ENCODE measurements around the gene MSANTD7. TPM values are rescaled to one million over a fixed set of nuclear protein-coding genes. Genes with fewer than 3 reads are reported as not detected.

Gene MSANTD7, protein sequence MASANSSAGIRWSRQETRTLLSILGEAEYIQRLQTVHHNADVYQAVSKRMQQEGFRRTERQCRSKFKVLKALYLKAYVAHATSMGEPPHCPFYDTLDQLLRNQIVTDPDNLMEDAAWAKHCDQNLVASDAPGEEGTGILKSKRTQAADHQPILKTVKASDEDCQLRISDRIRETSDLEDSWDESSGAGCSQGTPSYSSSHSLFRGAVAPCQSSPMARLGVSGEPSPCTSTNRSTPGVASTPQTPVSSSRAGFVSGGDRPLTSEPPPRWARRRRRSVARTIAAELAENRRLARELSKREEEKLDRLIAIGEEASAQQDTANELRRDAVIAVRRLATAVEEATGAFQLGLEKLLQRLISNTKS
- 10.7 and 11.1 TPM in 2 replicates for total RNA-seq

DNA sequence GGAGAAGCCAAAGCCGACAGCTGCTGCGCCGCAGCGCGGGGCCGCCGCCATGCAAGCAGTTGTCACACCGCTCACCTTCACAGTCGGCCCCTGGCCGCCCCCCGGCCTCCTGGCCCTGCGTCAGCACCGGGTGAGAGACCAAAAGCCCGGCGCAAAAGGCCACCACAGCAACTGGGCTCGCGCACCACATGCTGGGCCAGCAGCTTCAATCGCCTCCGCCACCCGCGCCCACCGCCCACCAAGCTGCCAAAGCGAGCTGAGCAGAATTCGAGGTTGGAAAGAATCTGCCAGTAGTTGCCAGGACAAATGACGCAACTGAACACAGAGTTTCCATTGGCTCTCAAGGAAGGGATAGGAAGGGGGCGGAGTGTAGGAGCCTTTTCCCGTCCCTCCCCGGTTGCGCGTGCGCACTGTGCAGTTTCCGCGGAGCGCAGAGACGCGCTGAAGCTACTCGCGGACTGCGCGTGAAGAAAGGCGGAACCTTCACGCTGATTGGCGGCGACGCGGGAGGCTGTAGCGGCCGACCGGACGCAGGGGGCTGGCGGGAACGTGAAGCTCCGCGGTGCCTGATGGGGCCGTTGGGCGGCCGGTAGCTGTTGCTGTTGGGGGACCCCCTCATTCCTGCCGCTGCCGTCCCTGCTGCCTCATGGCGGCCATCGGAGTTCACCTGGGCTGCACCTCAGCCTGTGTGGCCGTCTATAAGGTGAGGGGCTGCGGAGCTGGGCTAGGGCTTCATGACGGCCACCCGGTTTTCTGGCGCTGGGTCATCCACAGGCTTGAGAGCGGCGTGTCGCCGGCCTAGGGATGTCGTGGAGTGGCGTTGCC lies at the start of gene MSANTD7, which contains the start of the genes CDNF and HSPA14:
Gene MSANTD7, plus strand, starts transcription at position 550 of the 825 bp plus-strand sequence. CDS start 3,979 bp downstream, outside the sequence.
Gene CDNF, minus strand, starts transcription at position 281 of the 825 bp plus-strand sequence. Its CDS starts 91 bp downstream, at position 190.
Gene HSPA14, plus strand, starts transcription at position 550 of the 825 bp plus-strand sequence. Its CDS starts 97 bp downstream, at position 647.

DNA sequence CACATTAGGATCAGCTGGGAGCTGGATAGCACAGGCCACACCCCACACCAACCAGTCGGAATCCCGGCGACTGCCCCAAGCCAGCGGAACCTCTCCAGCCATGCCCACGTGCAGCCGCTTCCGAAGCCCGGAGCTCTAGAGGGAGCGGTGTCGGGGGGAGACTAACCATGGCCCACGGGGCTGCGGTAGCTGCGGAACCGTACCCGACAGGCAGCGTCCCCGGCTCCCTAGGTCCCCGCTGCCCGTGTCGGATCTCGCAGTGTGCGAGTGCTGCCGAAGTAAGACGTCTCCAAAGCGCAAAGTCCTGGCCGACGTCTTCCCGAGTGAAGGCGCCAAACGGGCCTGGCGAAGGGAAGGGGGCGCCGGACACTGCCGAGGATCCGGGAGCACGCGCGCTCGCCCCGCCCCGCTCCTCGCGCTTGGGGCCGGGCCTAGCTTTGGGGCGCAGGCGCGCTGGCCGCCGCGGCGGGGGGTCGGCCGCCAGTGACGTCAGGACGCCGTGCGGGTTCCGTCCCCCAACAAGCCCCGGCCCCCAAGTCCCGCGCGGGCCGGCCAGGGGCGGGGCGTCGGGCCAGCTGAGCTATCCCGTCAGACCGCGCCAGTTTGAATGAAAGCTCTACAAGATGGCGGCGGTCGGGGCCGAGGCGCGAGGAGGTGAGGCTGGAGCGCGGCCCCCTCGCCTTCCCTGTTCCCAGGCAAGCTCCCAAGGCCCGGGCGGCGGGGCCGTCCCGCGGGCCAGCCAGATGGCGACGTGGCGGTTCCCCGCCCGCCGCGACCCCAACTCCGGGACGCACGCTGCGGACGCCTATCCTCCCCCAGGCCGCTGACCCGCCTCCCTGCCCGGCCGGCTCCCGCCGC lies 40.4 kb downstream of the MSANTD7 start, which contains the start of gene SUV39H2:
Gene SUV39H2, plus strand, starts transcription at position 601 of the 858 bp plus-strand sequence. Its CDS starts 23 bp downstream, at position 624.

Other genes starting within 250 kb of the MSANTD7 start
- 2.4 and 27.2 TPM in 2 replicates for gene FAM107B, start 63.4 kb upstream of the MSANTD7 start, total RNA-seq
- gene CDNF, start 269 bp upstream of the MSANTD7 start, total RNA-seq, result 0.09 and 4.8 TPM in 2 replicates
- gene HSPA14, start within 50 bp of the MSANTD7 start, total RNA-seq, result 8.1 and 10.4 TPM in 2 replicates
- 3.2 and 6.8 TPM in 2 replicates for gene SUV39H2, start 40.6 kb downstream of the MSANTD7 start, total RNA-seq
- gene DCLRE1C, start 115.8 kb downstream of the MSANTD7 start, total RNA-seq, result 2.9 and 5.5 TPM in 2 replicates
- gene MEIG1, start 121.1 kb downstream of the MSANTD7 start, total RNA-seq, result not detected in 2 replicates
- 0.23 and 2.0 TPM in 2 replicates for gene OLAH, start 205.6 kb downstream of the MSANTD7 start, total RNA-seq

Measured in pericardium fibroblast (primary cell).